Activated CD8-positive, alpha-beta T cell treated with anti-CD3 and anti-CD28 coated beads, Interleukin-2, amount 10 ng/mL, durations not matched to agents 7 days and 5 days (primary cell): ENCODE measurements around the gene SPDYE4. TPM values are rescaled to one million over a fixed set of nuclear protein-coding genes. Genes with fewer than 3 reads are reported as not detected.

Experiments
- ATAC-seq: fragments of 150-1000 bp; cut with Tn5 transposase; one replicate; pipeline ENCODE4 v1.10.0; 2021; ENCODE audit warnings: moderate library complexity
- CTCF ChIA-PET: fragments of 350-600 bp; sonication (Branson Sonifier 250); formaldehyde crosslinking; loops from one replicate; lab custom pipeline; 2021; ENCODE audit warnings: antibody characterized with exemption; lab: Charles Lee
- POLR2A ChIA-PET: fragments of 350-600 bp; sonication (Branson Sonifier 250); formaldehyde crosslinking; loops from one replicate; lab custom pipeline; 2021; ENCODE audit warnings: antibody characterized with exemption; lab: Charles Lee
- DNase-seq: peaks from one replicate; pipeline ENCODE4 v3.0.0-alpha.2; 2020
- H3K27ac Mint-ChIP-seq: one replicate; pipeline ENCODE4 v1.8.0; 2021; ENCODE audit warnings: mild to moderate bottlenecking, mixed read lengths
- H3K27me3 Mint-ChIP-seq: one replicate; pipeline ENCODE4 v1.8.0; 2021; ENCODE audit warnings: low read depth, mixed read lengths
- H3K36me3 Mint-ChIP-seq: one replicate; pipeline ENCODE4 v1.8.0; 2021; ENCODE audit warnings: low read depth, mixed read lengths
- H3K4me1 Mint-ChIP-seq: one replicate; pipeline ENCODE4 v1.8.0; 2021; ENCODE audit warnings: low read depth, mixed read lengths
- H3K4me3 Mint-ChIP-seq: one replicate; pipeline ENCODE4 v1.8.0; 2021; ENCODE audit warnings: mild to moderate bottlenecking, mixed read lengths
- H3K9me3 Mint-ChIP-seq: one replicate; pipeline ENCODE4 v1.8.0; 2022; ENCODE audit warnings: mixed read lengths; ENCODE audit not compliant: insufficient read depth
- total RNA-seq, 2 experiments: library from RNA; stranded (reverse); gene quantifications; one replicate each; pipeline ENCODE4 v1.2.3, GENCODE V29; 2021

Gene SPDYE4
- total RNA-seq, 2 experiments from 2014 or later, result not detected

DNA sequence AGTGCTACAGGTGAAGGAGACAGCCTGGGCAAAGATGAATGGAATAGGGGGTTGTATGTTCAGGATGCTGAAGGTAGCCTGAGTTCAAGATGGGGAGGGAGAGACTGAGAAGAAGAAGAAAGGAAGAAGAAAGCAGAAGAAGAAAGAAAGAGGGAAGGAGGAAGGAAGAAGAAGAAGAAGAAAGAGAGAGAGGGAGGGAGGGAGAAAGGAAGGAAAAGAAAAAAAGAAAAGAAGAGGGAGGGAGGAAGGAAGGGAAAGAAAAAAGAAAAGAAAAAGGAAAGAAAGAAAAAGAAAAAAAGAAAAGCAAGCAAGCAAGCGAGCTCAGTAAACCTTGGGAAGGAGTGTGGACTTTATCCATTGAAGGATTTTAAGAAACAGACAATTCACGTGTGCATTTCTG is 21.6 kb downstream of the SPDYE4 start:
- Mint-ChIP-seq H3K27me3 (peaks cover 6% of the 10 kb centered on the region), H3K4me1 (peaks cover 14% of the 10 kb centered on the region), H3K9me3 (no peaks in the 10 kb centered on the region), H3K27ac (no peak overlapping the region), H3K4me3 (no peak overlapping the region), H3K36me3 (no peaks in the 10 kb centered on the region)
- DNase-seq, result no peak
- POLR2A ChIA-PET, result no interaction called here
- CTCF ChIA-PET, result no interaction called here
- ATAC-seq, result no peak

DNA sequence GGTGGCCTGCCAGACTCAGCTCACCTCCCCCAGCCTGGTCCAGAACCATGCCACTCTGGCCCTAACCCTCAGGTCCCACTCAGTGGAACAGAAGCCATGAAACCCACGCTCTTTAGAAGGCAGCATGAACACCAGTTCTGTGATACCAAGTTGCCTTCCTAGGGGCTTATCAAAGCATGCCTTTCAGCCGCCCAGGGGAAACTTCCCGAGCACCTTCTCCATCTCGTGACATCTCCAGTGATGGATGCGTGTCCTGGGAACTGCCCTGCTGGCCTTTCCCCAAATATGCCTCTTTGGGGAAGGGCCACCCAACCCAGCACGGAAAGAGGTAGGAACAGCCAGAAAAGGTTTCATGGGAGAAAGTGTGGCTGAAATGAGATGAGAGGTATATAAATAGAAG is 22.0 kb downstream of the SPDYE4 start:
- peaks cover 9% of the 10 kb centered on the region for H3K27me3 Mint-ChIP-seq
- no peaks in the 10 kb centered on the region for H3K9me3 Mint-ChIP-seq
- ChIA-PET CTCF (no interaction called here), POLR2A (no interaction called here)
- no peak overlapping the region for H3K4me3 Mint-ChIP-seq
- peaks cover 14% of the 10 kb centered on the region for H3K4me1 Mint-ChIP-seq
- DNase-seq (no peak), ATAC-seq (no peak)
- no peaks in the 10 kb centered on the region for H3K36me3 Mint-ChIP-seq
- no peak overlapping the region for H3K27ac Mint-ChIP-seq

DNA sequence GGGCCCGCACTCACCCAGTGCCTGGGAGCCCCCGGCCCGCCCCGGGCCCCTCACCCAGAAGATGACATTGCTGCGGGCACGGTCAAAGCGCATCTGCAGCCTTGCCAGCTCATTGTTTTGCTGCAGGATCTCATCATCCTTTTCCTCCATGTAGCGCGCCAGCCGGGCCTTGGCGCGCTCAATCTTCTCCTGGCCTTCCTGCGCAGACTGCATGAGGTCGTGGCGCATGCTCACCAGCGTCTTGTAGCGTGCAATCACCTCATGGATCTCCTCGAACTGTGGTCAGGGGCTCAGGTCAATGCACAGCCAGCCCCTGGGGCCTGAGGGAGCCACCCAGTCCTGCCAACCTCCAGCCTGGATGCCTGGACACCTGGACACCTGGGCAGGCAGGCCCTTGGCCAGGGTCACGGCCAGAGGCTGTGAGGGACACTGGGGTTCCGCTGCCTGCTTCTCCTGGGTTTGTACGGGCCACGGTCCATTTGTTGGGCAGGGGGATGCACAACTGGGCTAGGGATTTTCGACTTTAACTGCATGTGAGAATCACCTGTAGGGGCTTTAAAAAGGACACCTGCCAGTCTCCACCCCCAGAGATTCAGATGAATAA is 22.9 kb downstream of the SPDYE4 start:
- POLR2A ChIA-PET, result no interaction called here
- CTCF ChIA-PET, result no interaction called here

DNA sequence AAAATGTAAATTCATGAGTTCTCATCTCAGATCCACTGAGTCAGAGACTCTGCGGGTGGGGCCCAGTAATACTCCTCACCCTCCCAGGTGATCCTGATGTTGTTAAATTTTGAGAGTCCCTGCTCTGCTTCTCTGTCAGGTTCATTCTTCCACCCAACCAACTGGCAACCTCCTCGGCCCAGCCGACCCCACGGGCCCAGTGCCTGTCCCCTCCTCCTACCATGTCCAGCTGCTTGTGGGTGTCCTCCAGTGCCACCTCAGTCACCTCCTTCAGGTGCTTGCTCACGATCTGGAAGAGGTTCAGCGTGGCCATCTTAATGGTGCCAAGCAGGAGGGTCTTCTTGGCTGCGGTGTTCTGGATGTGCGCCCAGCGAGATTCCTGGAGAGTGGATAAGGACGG is 23.5 kb downstream of the SPDYE4 start:
- Mint-ChIP-seq H3K4me3 (no peak overlapping the region), H3K27ac (no peak overlapping the region), H3K4me1 (peaks cover 2% of the 10 kb centered on the region), H3K27me3 (peaks cover 9% of the 10 kb centered on the region), H3K36me3 (no peaks in the 10 kb centered on the region), H3K9me3 (no peaks in the 10 kb centered on the region)
- CTCF ChIA-PET, result no interaction called here
- POLR2A ChIA-PET, result no interaction called here
- ATAC-seq, result no peak
- DNase-seq, result no peak

More for the DNA sequence above, 22.9 kb downstream of the SPDYE4 start:
- Mint-ChIP-seq H3K9me3 (no peaks in the 10 kb centered on the region), H3K4me3 (no peak overlapping the region), H3K27ac (no peak overlapping the region), H3K4me1 (peaks cover 8% of the 10 kb centered on the region), H3K36me3 (no peaks in the 10 kb centered on the region), H3K27me3 (peaks cover 9% of the 10 kb centered on the region)
- DNase-seq, result no peak
- no peak for ATAC-seq

DNA sequence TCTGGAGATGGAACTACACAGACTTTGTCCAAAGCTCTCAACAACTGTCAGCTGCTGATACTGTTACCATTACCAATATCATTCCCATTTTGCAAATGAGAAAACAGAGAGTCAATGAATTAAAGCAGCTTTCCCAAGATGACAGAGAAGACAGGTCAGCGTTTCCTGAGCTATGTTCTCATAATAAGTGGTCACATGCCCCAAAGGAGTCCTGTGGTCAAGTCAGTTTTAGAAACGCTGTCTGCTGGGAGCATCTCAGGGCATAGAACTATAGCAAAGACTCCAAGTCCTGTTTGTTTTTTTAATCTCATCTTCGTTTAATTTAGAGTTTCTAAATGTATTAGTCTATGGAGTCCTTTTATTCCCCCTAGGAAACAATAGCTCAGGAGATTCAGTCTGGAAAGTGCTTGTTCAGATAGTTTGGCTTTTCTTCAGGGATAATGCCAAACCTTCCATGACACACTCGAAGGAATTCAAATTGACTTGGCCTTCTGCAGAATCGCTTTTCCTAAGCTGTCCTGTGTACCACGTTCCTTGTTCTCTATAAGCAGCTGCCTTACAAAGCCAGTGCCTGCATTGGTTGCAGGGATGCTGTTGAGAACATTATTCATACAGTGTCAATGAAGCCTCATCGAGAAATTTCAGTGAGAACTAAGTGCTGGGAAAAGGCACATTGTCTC is 25.8 kb downstream of the SPDYE4 start:
- ATAC-seq, result no peak
- no peak for DNase-seq
- Mint-ChIP-seq H3K4me1 (no peaks in the 10 kb centered on the region), H3K36me3 (no peaks in the 10 kb centered on the region), H3K4me3 (no peak overlapping the region), H3K9me3 (no peaks in the 10 kb centered on the region), H3K27ac (no peak overlapping the region), H3K27me3 (peaks cover 5% of the 10 kb centered on the region)
- ChIA-PET POLR2A (no interaction called here), CTCF (interaction anchor here (1.2 to 1.3 kb wide), 2 partner anchors 53 to 323 kb away, joined by 4 to 5 read pairs; no protein-coding TSS in a partner anchor)

DNA sequence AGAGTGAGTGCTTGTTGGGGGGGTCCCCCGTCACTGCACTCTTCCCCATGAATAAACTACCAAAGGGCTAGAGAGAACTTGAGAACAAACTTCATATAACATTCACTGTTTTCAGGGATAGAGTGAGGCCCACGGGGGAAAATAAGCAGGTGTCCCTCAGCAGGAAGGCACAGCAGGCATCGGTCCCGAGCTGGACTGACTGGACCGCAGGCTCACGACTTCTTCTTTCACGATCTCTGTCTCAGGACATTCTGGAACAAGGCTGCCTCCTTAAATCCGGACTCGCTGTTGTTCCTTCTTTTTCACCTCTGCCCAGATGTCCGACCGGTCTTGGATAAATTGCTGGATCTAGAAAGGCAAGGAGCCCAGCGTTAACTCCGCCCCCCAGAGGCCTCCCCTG is 28.5 kb downstream of the SPDYE4 start:
- Mint-ChIP-seq H3K27me3 (peaks cover 5% of the 10 kb centered on the region), H3K36me3 (no peaks in the 10 kb centered on the region), H3K9me3 (no peaks in the 10 kb centered on the region), H3K4me3 (no peak overlapping the region), H3K27ac (no peak overlapping the region), H3K4me1 (no peaks in the 10 kb centered on the region)
- ATAC-seq (no peak), DNase-seq (no peak)
- CTCF ChIA-PET, result no interaction called here
- POLR2A ChIA-PET, result no interaction called here

DNA sequence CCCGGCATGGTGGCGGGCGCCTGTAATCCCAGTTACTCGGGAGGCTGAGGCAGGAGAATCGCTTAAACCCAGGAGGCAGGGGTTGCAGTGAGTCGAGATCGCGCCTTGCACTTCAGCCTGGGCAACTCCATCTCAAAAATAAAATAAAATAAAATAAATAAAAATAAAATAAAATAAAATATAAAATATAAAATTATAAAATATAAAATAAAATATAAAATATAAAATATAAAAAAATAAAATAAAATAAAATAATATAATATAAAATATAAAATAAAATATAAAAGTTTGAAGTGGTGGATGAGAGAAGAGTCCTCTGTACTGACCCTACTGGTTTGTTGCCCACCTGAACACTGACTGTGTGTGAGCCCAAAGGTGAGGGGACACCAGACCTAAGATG is 28.9 kb downstream of the SPDYE4 start:
- CTCF ChIA-PET, result no interaction called here
- ATAC-seq (no peak), DNase-seq (no peak)
- H3K4me3 Mint-ChIP-seq, result no peak overlapping the region
- no peak overlapping the region for H3K27ac Mint-ChIP-seq
- H3K9me3 Mint-ChIP-seq, result no peaks in the 10 kb centered on the region
- no peaks in the 10 kb centered on the region for H3K36me3 Mint-ChIP-seq
- H3K4me1 Mint-ChIP-seq, result no peaks in the 10 kb centered on the region
- POLR2A ChIA-PET, result no interaction called here
- peaks cover 5% of the 10 kb centered on the region for H3K27me3 Mint-ChIP-seq

DNA sequence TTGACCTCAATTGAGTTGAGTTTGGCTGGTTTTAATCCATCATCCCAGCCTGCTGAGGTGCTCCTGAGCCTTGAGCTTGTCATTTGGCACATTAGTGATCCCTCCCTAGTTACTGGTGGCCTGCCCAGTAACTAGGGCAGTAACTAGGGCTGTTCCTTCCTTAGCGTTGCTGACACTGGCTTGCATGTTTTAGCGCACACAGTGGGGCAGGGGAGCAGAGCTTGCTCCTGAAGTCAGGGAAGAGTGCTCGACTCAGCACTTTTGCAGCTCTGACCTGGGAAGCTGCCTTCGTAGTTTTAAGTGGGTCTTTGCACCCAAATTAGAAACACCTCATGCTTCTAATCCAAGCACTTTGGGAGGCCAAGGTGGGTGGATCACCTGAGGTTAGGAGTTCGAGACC is 29.4 kb downstream of the SPDYE4 start:
- DNase-seq, result no peak
- H3K4me1 Mint-ChIP-seq, result no peaks in the 10 kb centered on the region
- no peak overlapping the region for H3K27ac Mint-ChIP-seq
- H3K9me3 Mint-ChIP-seq, result no peaks in the 10 kb centered on the region
- POLR2A ChIA-PET, result no interaction called here
- H3K36me3 Mint-ChIP-seq, result no peaks in the 10 kb centered on the region
- no peak overlapping the region for H3K4me3 Mint-ChIP-seq
- no peak for ATAC-seq
- peaks cover 5% of the 10 kb centered on the region for H3K27me3 Mint-ChIP-seq
- CTCF ChIA-PET, result no interaction called here

DNA sequence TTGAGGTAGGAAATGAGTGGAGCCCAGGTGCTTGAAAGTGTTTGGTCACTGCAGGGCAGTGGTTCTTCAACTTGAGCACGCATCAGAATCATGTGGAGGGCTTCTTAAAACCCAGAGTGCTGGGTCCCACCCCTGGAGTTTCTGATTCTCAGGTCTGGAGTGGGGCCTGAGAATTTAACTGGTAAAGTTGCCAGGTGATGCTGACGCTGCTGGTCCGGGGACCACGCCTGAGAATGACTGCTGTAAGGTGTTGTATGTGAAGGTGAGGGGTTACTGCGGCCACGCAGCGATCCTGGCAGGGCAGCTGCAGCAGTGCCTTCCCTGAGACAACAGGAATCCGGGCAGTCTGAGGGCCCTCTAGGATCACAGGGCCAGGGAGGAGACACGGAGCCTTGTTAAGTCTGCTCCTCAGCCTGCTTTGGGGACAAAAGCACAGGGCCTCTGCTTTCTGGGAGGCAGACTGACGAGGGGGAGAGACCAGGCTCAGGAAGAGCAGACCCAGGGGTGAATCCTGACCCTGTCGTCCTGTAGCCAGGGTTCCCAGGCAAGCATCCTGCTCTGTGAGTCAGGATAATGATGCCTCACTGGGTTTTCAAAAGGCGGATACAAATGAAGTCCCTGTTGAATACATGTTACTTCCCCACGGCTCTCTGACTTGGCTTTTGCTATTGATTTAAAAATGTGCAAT is 30.0 kb downstream of the SPDYE4 start:
- H3K27me3 Mint-ChIP-seq, result peaks cover 5% of the 10 kb centered on the region
- no peak overlapping the region for H3K27ac Mint-ChIP-seq
- ChIA-PET POLR2A (no interaction called here), CTCF (no interaction called here)
- H3K9me3 Mint-ChIP-seq, result no peaks in the 10 kb centered on the region
- no peaks in the 10 kb centered on the region for H3K36me3 Mint-ChIP-seq
- DNase-seq (no peak), ATAC-seq (no peak)
- H3K4me1 Mint-ChIP-seq, result no peaks in the 10 kb centered on the region
- H3K4me3 Mint-ChIP-seq, result no peak overlapping the region

DNA sequence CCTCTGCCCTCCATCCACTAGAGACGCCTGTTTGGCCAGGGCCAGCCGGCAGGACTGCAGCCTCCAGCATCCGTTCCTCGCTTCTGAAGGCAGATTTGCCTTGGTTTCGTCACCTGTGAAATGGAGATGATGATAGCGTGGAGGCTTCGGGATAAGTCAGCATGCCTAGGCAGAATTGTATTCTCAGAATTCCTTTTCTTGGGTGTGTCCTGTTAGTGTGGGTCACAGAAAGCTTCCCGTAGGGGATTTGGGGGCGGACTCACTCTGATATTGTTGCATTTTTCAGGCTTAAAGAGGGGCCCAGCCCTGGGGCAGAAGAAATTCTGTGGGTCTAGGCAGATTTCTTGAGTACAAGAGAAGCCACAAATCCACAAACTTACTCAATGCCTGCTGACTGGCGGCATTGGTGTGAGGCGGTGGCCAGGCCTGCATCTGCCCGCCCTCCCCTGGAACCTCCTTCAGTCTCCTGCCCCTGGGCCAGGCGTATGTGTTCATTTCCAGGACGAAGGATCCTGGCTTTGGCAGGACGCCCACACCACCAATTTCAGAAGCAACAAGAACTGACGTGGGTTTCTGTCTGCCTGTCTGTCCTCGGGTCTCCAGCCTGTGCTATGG is 31.3 kb downstream of the SPDYE4 start:
- Mint-ChIP-seq H3K36me3 (no peaks in the 10 kb centered on the region), H3K4me1 (no peaks in the 10 kb centered on the region), H3K27me3 (peaks cover 5% of the 10 kb centered on the region), H3K4me3 (no peak overlapping the region), H3K27ac (no peak overlapping the region), H3K9me3 (no peaks in the 10 kb centered on the region)
- DNase-seq (no peak), ATAC-seq (no peak)
- CTCF ChIA-PET, result no interaction called here
- POLR2A ChIA-PET, result no interaction called here

DNA sequence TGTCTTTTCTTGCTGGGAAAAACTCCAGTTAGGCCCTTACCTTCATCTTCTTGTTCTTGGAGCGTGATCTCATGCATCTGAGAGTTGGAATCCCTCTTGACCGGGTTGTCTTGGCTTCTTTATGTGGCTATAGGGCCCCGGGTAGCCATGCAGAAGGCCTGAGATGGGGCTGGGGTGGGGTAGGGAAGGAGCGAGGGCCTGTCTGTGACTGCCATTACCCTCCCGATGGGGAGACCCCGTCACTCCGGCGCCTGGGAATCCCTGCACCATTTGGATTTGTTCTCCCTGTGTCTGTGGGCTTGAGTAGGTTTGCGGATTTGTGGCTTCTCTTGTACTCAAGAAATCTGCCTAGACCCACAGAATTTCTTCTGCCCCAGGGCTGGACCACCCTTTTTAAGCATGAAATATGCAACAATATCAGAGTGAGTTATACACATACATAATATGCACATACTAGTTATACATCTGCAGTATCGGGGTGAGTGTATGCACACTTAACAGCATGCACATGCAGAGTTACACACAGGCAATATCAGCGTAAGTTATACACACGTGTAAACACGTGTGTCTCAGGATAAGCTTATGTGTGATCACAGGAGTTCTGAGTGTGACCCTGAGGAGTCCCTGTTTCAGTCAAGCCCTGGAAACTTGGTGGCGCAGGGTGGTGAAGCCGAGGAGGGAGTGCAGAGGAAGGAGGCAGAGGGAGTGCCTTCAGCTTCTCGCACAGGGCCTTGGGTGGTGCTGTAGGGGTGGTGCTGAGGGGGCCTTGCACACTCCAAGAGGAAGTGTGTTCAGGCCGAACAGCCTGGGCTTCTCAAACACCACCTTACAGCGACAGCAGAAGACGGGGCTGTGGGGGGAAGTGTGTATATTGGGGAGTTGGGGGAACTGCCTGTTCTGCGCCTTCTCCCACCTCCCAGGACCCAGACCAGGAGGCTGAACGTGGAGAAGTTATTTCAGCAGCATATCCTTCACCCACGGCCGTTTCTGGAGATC is 32.2 kb downstream of the SPDYE4 start:
- H3K9me3 Mint-ChIP-seq, result no peaks in the 10 kb centered on the region
- ChIA-PET POLR2A (interaction anchor here (0.7 kb wide), 1 partner anchor 166 kb away, joined by 3 read pairs; no protein-coding TSS in a partner anchor), CTCF (no interaction called here)
- no peaks in the 10 kb centered on the region for H3K4me1 Mint-ChIP-seq
- H3K27me3 Mint-ChIP-seq, result peaks cover 3% of the 10 kb centered on the region
- H3K4me3 Mint-ChIP-seq, result no peak overlapping the region
- no peak for ATAC-seq
- H3K27ac Mint-ChIP-seq, result no peak overlapping the region
- no peaks in the 10 kb centered on the region for H3K36me3 Mint-ChIP-seq
- no peak for DNase-seq
